Suprapubic skin (tissue), 4 donors: ENCODE data around the gene ZNF473. TPM values are rescaled to one million over a fixed set of nuclear protein-coding genes. Genes with fewer than 3 reads are reported as not detected.

ENCODE experiments used
- DNase-seq, 2 donors: peaks; one replicate each; pipeline ENCODE4 v3.0.0-alpha.2; 2019; ENCODE audit warnings: low spot score in 2 of 2
- H3K27ac ChIP-seq: fragments of 200-600 bp; sonication (generic); one replicate; pipeline ENCODE4 v1.5.1; 2019
- H3K27me3 ChIP-seq: fragments of 200-600 bp; sonication (generic); one replicate; pipeline ENCODE4 v1.5.1; 2019
- H3K36me3 ChIP-seq: fragments of 200-600 bp; sonication (generic); one replicate; pipeline ENCODE4 v1.5.1; 2019
- H3K4me1 ChIP-seq: fragments of 200-600 bp; sonication (generic); one replicate; pipeline ENCODE4 v1.5.1; 2019
- H3K4me3 ChIP-seq: fragments of 200-600 bp; sonication (generic); one replicate; pipeline ENCODE4 v1.5.1; 2019; ENCODE audit warnings: mild to moderate bottlenecking
- H3K9me3 ChIP-seq: fragments of 200-600 bp; sonication (generic); one replicate; pipeline ENCODE4 v1.5.1; 2019
- EP300 ChIP-seq: sonication (generic); formaldehyde crosslinking; IDR thresholded peaks from one replicate; pipeline ENCODE4 v1.6.1; 2017; ENCODE audit warnings: antibody characterized with exemption
- POLR2A ChIP-seq, 2 donors: fragments of 450-650 bp; IDR thresholded peaks; one replicate each; pipeline ENCODE4 v1.6.1; 2017; ENCODE audit warnings: antibody characterized with exemption in 2 of 2, mild to moderate bottlenecking in 2 of 2, moderate library complexity in 2 of 2
- POLR2AphosphoS5 ChIP-seq, 3 donors: sonication (generic); formaldehyde crosslinking; IDR thresholded peaks; one replicate each; pipeline ENCODE4 v1.6.1; 2017; ENCODE audit warnings: antibody characterized with exemption in 3 of 3
- WGBS: methylation state at CpG from one replicate; pipeline ENCODE4 v1.1.5; 2018; 5-methylcytosine and 5-hydroxymethylcytosine counted together
- total RNA-seq, 4 donors: library from RNA; depleted of rRNA; stranded (reverse); fragments of >200 nt; gene quantifications; one replicate each; pipeline ENCODE4 v1.1.0, GENCODE V29; 2016
- TF ChIP-seq, protein P1 (sequence below), 2 donors: fragments of 200-600 bp in 1 of 2; fragments of 450-650 bp in 1 of 2; sonication (generic) in 1 of 2; IDR thresholded peaks; one replicate each; pipeline ENCODE4 v1.5.1; 2016 to 2019; ENCODE audit warnings: antibody characterized with exemption in 2 of 2, mild to moderate bottlenecking in 1 of 2, moderate library complexity in 1 of 2

Gene ZNF473
- total RNA-seq: 10 to 100 TPM in 2 of 4 donors, 1 to 10 TPM in 2; 8.5 to 18.5 (median 12.2) TPM

DNA sequence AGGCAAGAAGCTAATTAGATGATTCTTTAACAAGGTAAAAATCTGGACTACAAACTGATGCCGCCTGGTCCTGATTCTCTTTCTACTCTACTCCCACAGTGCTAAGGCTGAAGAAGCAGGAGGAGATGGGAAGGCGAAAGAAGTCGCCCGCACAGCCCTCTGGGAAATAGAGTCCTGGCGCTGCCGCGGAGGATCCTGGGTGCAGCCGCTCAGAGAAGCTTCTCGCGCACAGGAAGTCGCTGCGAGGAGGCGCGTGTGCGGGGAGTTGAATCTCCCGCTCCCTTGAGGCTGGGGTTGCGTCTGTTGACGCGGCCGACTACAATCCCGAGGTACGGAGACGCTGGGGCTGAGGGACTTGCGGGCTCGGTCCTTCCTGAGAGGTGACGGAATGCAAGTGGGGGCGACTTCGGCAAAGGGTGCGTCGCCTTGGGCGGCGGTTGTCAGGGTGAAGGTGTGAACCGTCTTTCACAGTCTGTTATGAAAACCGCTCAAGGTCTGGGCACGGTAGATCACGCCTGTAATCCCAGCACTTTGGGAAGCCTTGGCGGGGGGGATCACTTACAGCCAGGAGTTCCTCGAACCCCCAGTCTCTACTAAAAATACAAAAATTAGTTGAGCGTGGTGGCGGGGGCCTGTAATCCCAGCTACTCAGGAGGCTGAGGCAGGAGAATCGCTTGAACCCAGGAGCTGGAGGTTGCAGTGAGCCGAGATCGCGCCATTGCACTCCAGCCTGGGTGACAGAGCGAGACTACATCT is at the start of gene ZNF473:
ZNF473 (plus strand) TSS at position 212 of the 756 bp plus-strand sequence. CDS start 5,078 bp downstream, outside the sequence.
- WGBS: 18% methylated on average over 32 of the region's 45 CpGs
- TF ChIP-seq, protein P1, sequence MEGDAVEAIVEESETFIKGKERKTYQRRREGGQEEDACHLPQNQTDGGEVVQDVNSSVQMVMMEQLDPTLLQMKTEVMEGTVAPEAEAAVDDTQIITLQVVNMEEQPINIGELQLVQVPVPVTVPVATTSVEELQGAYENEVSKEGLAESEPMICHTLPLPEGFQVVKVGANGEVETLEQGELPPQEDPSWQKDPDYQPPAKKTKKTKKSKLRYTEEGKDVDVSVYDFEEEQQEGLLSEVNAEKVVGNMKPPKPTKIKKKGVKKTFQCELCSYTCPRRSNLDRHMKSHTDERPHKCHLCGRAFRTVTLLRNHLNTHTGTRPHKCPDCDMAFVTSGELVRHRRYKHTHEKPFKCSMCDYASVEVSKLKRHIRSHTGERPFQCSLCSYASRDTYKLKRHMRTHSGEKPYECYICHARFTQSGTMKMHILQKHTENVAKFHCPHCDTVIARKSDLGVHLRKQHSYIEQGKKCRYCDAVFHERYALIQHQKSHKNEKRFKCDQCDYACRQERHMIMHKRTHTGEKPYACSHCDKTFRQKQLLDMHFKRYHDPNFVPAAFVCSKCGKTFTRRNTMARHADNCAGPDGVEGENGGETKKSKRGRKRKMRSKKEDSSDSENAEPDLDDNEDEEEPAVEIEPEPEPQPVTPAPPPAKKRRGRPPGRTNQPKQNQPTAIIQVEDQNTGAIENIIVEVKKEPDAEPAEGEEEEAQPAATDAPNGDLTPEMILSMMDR (IDR thresholded peaks at IDR 0.05): no peak
- TF ChIP-seq POLR2A (IDR thresholded peaks at IDR 0.05) (peak in 1 of 2 donors; percentile 48), POLR2AphosphoS5 (IDR thresholded peaks at IDR 0.05) (peak in 2 of 3 donors; percentile 10 to 68), EP300 (no peak)

GRCh38 chr19:49976496-49976895 is 49.3 kb upstream of the ZNF473 start:
- H3K4me1 ChIP-seq: no peaks in the 10 kb centered on the region
- TF ChIP-seq POLR2AphosphoS5 (IDR thresholded peaks at IDR 0.05): no peak
- TF ChIP-seq EP300: no peak
- no peak for TF ChIP-seq POLR2A (IDR thresholded peaks at IDR 0.05)
- TF ChIP-seq, protein P1 (IDR thresholded peaks at IDR 0.05): no peak
- H3K9me3 ChIP-seq: no peaks in the 10 kb centered on the region
- H3K4me3 ChIP-seq: no peak overlapping the region
- WGBS: 83% methylated on average over 3 of the region's 3 CpGs
- H3K36me3 ChIP-seq: peaks cover 60% of the 10 kb centered on the region
- DNase-seq: no peak
- no peak overlapping the region for H3K27ac ChIP-seq
- H3K27me3 ChIP-seq: peaks cover 4% of the 10 kb centered on the region

More for the DNA sequence above, at the start of gene ZNF473:
- H3K36me3 ChIP-seq: peaks cover 13% of the 10 kb centered on the region
- peak; percentile 97 for DNase-seq
- peak within 1 kb of the TSS; percentile 87 for H3K27ac ChIP-seq
- H3K4me3 ChIP-seq: peak within 1 kb of the TSS; percentile 80
- peaks cover 32% of the 10 kb centered on the region for H3K4me1 ChIP-seq
- H3K27me3 ChIP-seq: no peaks in the 10 kb centered on the region
- no peaks in the 10 kb centered on the region for H3K9me3 ChIP-seq

GRCh38 chr19:49977076-49977475 is 48.7 kb upstream of the ZNF473 start:
- no peaks in the 10 kb centered on the region for H3K9me3 ChIP-seq
- no peaks in the 10 kb centered on the region for H3K27me3 ChIP-seq
- no peak for DNase-seq
- peaks cover 66% of the 10 kb centered on the region for H3K36me3 ChIP-seq
- no peak overlapping the region for H3K4me3 ChIP-seq
- H3K27ac ChIP-seq: no peak overlapping the region
- TF ChIP-seq, protein P1 (IDR thresholded peaks at IDR 0.05): no peak
- TF ChIP-seq POLR2A (IDR thresholded peaks at IDR 0.05) (no peak), POLR2AphosphoS5 (IDR thresholded peaks at IDR 0.05) (no peak), EP300 (no peak)
- no peaks in the 10 kb centered on the region for H3K4me1 ChIP-seq
- WGBS: 84% methylated on average over 13 of the region's 13 CpGs

- 84% methylated on average over 10 of the region's 18 CpGs for WGBS
- no peaks in the 10 kb centered on the region for H3K9me3 ChIP-seq
- no peaks in the 10 kb centered on the region for H3K27me3 ChIP-seq
- no peak overlapping the region for H3K4me3 ChIP-seq
- no peak overlapping the region for H3K27ac ChIP-seq
- no peaks in the 10 kb centered on the region for H3K4me1 ChIP-seq
- TF ChIP-seq POLR2AphosphoS5 (IDR thresholded peaks at IDR 0.05) (no peak), EP300 (no peak), POLR2A (IDR thresholded peaks at IDR 0.05) (no peak)
- TF ChIP-seq, protein P1 (IDR thresholded peaks at IDR 0.05): no peak
- DNase-seq: no peak
- H3K36me3 ChIP-seq: peaks cover 68% of the 10 kb centered on the region
These were observed 47.9 kb upstream of the ZNF473 start for GRCh38 chr19:49977881-49978280.

- H3K4me1 ChIP-seq: no peaks in the 10 kb centered on the region
- TF ChIP-seq, protein P1 (IDR thresholded peaks at IDR 0.05): no peak
- no peak for TF ChIP-seq POLR2A (IDR thresholded peaks at IDR 0.05)
- no peak for TF ChIP-seq EP300
- TF ChIP-seq POLR2AphosphoS5 (IDR thresholded peaks at IDR 0.05): no peak
- H3K27me3 ChIP-seq: no peaks in the 10 kb centered on the region
- peaks cover 68% of the 10 kb centered on the region for H3K36me3 ChIP-seq
- H3K27ac ChIP-seq: no peak overlapping the region
- no peak for DNase-seq
- WGBS: 85% methylated on average over 11 of the region's 11 CpGs
- H3K4me3 ChIP-seq: no peak overlapping the region
- H3K9me3 ChIP-seq: no peaks in the 10 kb centered on the region
These were observed 47.5 kb upstream of the ZNF473 start for GRCh38 chr19:49978324-49978723.
